D721Med (cell line): Measurements from ENCODE around the gene LTBP1.

Experiments used
- DNase-seq: peaks from one replicate; pipeline ENCODE4 v3.0.0; 2011; ENCODE audit warnings: low spot score; ENCODE audit not compliant: insufficient read length
- FAIRE-seq: peaks from 2 replicates; lab custom pipeline; 2011; peaks lifted over from hg19 to GRCh38; lab: Jason Lieb, UNC
- CTCF ChIP-seq: IDR thresholded peaks from 2 replicates; pipeline ENCODE4 v1.5.1; 2012; ENCODE audit warnings: mild to moderate bottlenecking, control low read depth; ENCODE audit not compliant: insufficient read depth; ENCODE audit errors: missing control alignments

LTBP1 gene

GRCh38 chr2:33265584-33266338 is 319.0 kb downstream of the LTBP1 start:
- FAIRE-seq (no peak), DNase-seq (no peak)
- TF ChIP-seq CTCF, result no peak

- DNase-seq, result no peak
- no peak for FAIRE-seq
- no peak for TF ChIP-seq CTCF
Observed at GRCh38 chr2:33266467-33266866, 319.7 kb downstream of the LTBP1 start.

- FAIRE-seq (no peak), DNase-seq (no peak)
- no peak for TF ChIP-seq CTCF
Observed at GRCh38 chr2:33267043-33267442, 320.3 kb downstream of the LTBP1 start.

- FAIRE-seq (no peak), DNase-seq (no peak)
- no peak for TF ChIP-seq CTCF
Observed at GRCh38 chr2:33267756-33268155, 321.0 kb downstream of the LTBP1 start.

- DNase-seq, result no peak
- no peak for FAIRE-seq
- TF ChIP-seq CTCF, result no peak
Observed at GRCh38 chr2:33268246-33268831, 321.6 kb downstream of the LTBP1 start.

- no peak for TF ChIP-seq CTCF
- DNase-seq (no peak), FAIRE-seq (no peak)
Observed at GRCh38 chr2:33272001-33272400, 325.2 kb downstream of the LTBP1 start.

- FAIRE-seq, result no peak
- no peak for DNase-seq
- TF ChIP-seq CTCF, result no peak
Observed at GRCh38 chr2:33273479-33273878, 326.7 kb downstream of the LTBP1 start.
